ENCODE results near the gene MMP13. TPM values are rescaled to one million over a fixed set of nuclear protein-coding genes. Genes with fewer than 3 reads are reported as not detected.
"Not testable (repeated sequence)": the region's sequence is repeated elsewhere in the genome, so short reads cannot be mapped to it uniquely, and the experiment has no call there.

MMP13 gene
- total and polyA plus RNA-seq, 4 donors: 0.08 to 1.7 (median 1.5) TPM; not detected in 1

- Histone ChIP-seq H3K4me3 (ENCODE audit: low read depth, low read length) (no peak overlapping the region), H3K36me3 (ENCODE audit: control insufficient read depth, insufficient read depth, low read length) (no peaks in the 10 kb centered on the region), H3K4me1 (ENCODE audit: control insufficient read depth, insufficient read depth, low read length) (no peaks in the 10 kb centered on the region), H3K9me3 (ENCODE audit: control insufficient read depth, insufficient read depth, low read length) (no peaks in the 10 kb centered on the region), H3K27me3 (ENCODE audit: control insufficient read depth, insufficient read depth, low read length) (no peaks in the 10 kb centered on the region), H3K27ac (ENCODE audit: low read depth, low read length) (no peak overlapping the region)
- no peak for DNase-seq (ENCODE audit: low read depth in 4 of 6, low spot score in 6 of 6)
- no CpG with 5 or more reads among the region's 5 CpGs for WGBS (ENCODE audit: insufficient coverage)
These were observed 19.2 kb upstream of the MMP13 start for GRCh38 chr11:102974552-102975280.

GRCh38 chr11:102973698-102974097 lies 18.2 kb upstream of the MMP13 start:
- H3K4me3 ChIP-seq (ENCODE audit: low read depth, low read length); H3K27me3 ChIP-seq (ENCODE audit: control insufficient read depth, insufficient read depth, low read length); H3K36me3 ChIP-seq (ENCODE audit: control insufficient read depth, insufficient read depth, low read length); H3K9me3 ChIP-seq (ENCODE audit: control insufficient read depth, insufficient read depth, low read length); H3K4me1 ChIP-seq (ENCODE audit: control insufficient read depth, insufficient read depth, low read length); H3K27ac ChIP-seq (ENCODE audit: low read depth, low read length); DNase-seq (ENCODE audit: low read depth in 4 of 6, low spot score in 6 of 6): not testable (repeated sequence)
- WGBS (ENCODE audit: insufficient coverage): no CpG with 5 or more reads among the region's 2 CpGs

GRCh38 chr11:102972853-102973252 lies 17.3 kb upstream of the MMP13 start:
- Histone ChIP-seq H3K27ac (ENCODE audit: low read depth, low read length) (no peak overlapping the region), H3K36me3 (ENCODE audit: control insufficient read depth, insufficient read depth, low read length) (no peaks in the 10 kb centered on the region), H3K9me3 (ENCODE audit: control insufficient read depth, insufficient read depth, low read length) (no peaks in the 10 kb centered on the region), H3K4me1 (ENCODE audit: control insufficient read depth, insufficient read depth, low read length) (no peaks in the 10 kb centered on the region), H3K4me3 (ENCODE audit: low read depth, low read length) (no peak overlapping the region), H3K27me3 (ENCODE audit: control insufficient read depth, insufficient read depth, low read length) (no peaks in the 10 kb centered on the region)
- DNase-seq (ENCODE audit: low read depth in 4 of 6, low spot score in 6 of 6): no peak
- no CpG with 5 or more reads among the region's 1 CpG for WGBS (ENCODE audit: insufficient coverage)

GRCh38 chr11:102971766-102972165 lies 16.2 kb upstream of the MMP13 start:
- H3K4me3 ChIP-seq (ENCODE audit: low read depth, low read length): no peak overlapping the region
- no peak for DNase-seq (ENCODE audit: low read depth in 4 of 6, low spot score in 6 of 6)
- no peaks in the 10 kb centered on the region for H3K27me3 ChIP-seq (ENCODE audit: control insufficient read depth, insufficient read depth, low read length)
- H3K4me1 ChIP-seq (ENCODE audit: control insufficient read depth, insufficient read depth, low read length): no peaks in the 10 kb centered on the region
- no peak overlapping the region for H3K27ac ChIP-seq (ENCODE audit: low read depth, low read length)
- no peaks in the 10 kb centered on the region for H3K36me3 ChIP-seq (ENCODE audit: control insufficient read depth, insufficient read depth, low read length)
- no peaks in the 10 kb centered on the region for H3K9me3 ChIP-seq (ENCODE audit: control insufficient read depth, insufficient read depth, low read length)

GRCh38 chr11:102967497-102967896 lies 12.0 kb upstream of the MMP13 start:
- no peaks in the 10 kb centered on the region for H3K9me3 ChIP-seq (ENCODE audit: control insufficient read depth, insufficient read depth, low read length)
- H3K4me1 ChIP-seq (ENCODE audit: control insufficient read depth, insufficient read depth, low read length): no peaks in the 10 kb centered on the region
- H3K36me3 ChIP-seq (ENCODE audit: control insufficient read depth, insufficient read depth, low read length): no peaks in the 10 kb centered on the region
- no CpG with 5 or more reads among the region's 1 CpG for WGBS (ENCODE audit: insufficient coverage)
- H3K4me3 ChIP-seq (ENCODE audit: low read depth, low read length): no peak overlapping the region
- H3K27ac ChIP-seq (ENCODE audit: low read depth, low read length): no peak overlapping the region
- no peaks in the 10 kb centered on the region for H3K27me3 ChIP-seq (ENCODE audit: control insufficient read depth, insufficient read depth, low read length)
- no peak for DNase-seq (ENCODE audit: low read depth in 4 of 6, low spot score in 6 of 6)

GRCh38 chr11:102966011-102966410 lies 10.5 kb upstream of the MMP13 start:
- H3K36me3 ChIP-seq (ENCODE audit: control insufficient read depth, insufficient read depth, low read length): no peaks in the 10 kb centered on the region
- H3K27me3 ChIP-seq (ENCODE audit: control insufficient read depth, insufficient read depth, low read length): no peaks in the 10 kb centered on the region
- no peaks in the 10 kb centered on the region for H3K9me3 ChIP-seq (ENCODE audit: control insufficient read depth, insufficient read depth, low read length)
- H3K4me3 ChIP-seq (ENCODE audit: low read depth, low read length): no peak overlapping the region
- DNase-seq (ENCODE audit: low read depth in 4 of 6, low spot score in 6 of 6): no peak
- H3K4me1 ChIP-seq (ENCODE audit: control insufficient read depth, insufficient read depth, low read length): no peaks in the 10 kb centered on the region
- no peak overlapping the region for H3K27ac ChIP-seq (ENCODE audit: low read depth, low read length)

GRCh38 chr11:102964867-102965266 lies 9.3 kb upstream of the MMP13 start:
- Histone ChIP-seq H3K9me3 (ENCODE audit: control insufficient read depth, insufficient read depth, low read length) (no peaks in the 10 kb centered on the region), H3K4me3 (ENCODE audit: low read depth, low read length) (no peak overlapping the region), H3K36me3 (ENCODE audit: control insufficient read depth, insufficient read depth, low read length) (no peaks in the 10 kb centered on the region), H3K27ac (ENCODE audit: low read depth, low read length) (no peak overlapping the region), H3K27me3 (ENCODE audit: control insufficient read depth, insufficient read depth, low read length) (no peaks in the 10 kb centered on the region), H3K4me1 (ENCODE audit: control insufficient read depth, insufficient read depth, low read length) (no peaks in the 10 kb centered on the region)
- 90% methylated on average over 5 of the region's 14 CpGs for WGBS (ENCODE audit: insufficient coverage)
- no peak for DNase-seq (ENCODE audit: low read depth in 4 of 6, low spot score in 6 of 6)

- DNase-seq (ENCODE audit: low read depth in 4 of 6, low spot score in 6 of 6): no peak
- 88% methylated on average over 1 of the region's 2 CpGs for WGBS (ENCODE audit: insufficient coverage)
- H3K4me3 ChIP-seq (ENCODE audit: low read depth, low read length): no peak overlapping the region
- H3K36me3 ChIP-seq (ENCODE audit: control insufficient read depth, insufficient read depth, low read length): no peaks in the 10 kb centered on the region
- H3K4me1 ChIP-seq (ENCODE audit: control insufficient read depth, insufficient read depth, low read length): no peaks in the 10 kb centered on the region
- no peaks in the 10 kb centered on the region for H3K27me3 ChIP-seq (ENCODE audit: control insufficient read depth, insufficient read depth, low read length)
- no peak overlapping the region for H3K27ac ChIP-seq (ENCODE audit: low read depth, low read length)
- no peaks in the 10 kb centered on the region for H3K9me3 ChIP-seq (ENCODE audit: control insufficient read depth, insufficient read depth, low read length)
These were observed 2.4 kb upstream of the MMP13 start for GRCh38 chr11:102957953-102958352.

- no peak overlapping the region for H3K27ac ChIP-seq (ENCODE audit: low read depth, low read length)
- no peaks in the 10 kb centered on the region for H3K27me3 ChIP-seq (ENCODE audit: control insufficient read depth, insufficient read depth, low read length)
- no peaks in the 10 kb centered on the region for H3K36me3 ChIP-seq (ENCODE audit: control insufficient read depth, insufficient read depth, low read length)
- DNase-seq (ENCODE audit: low read depth in 4 of 6, low spot score in 6 of 6): peak in 1 of 6 donors; percentile 5
- no CpG with 5 or more reads among the region's 2 CpGs for WGBS (ENCODE audit: insufficient coverage)
- no peaks in the 10 kb centered on the region for H3K4me1 ChIP-seq (ENCODE audit: control insufficient read depth, insufficient read depth, low read length)
- no peak overlapping the region for H3K4me3 ChIP-seq (ENCODE audit: low read depth, low read length)
- no peaks in the 10 kb centered on the region for H3K9me3 ChIP-seq (ENCODE audit: control insufficient read depth, insufficient read depth, low read length)
These were observed 4.9 kb downstream of the MMP13 start for GRCh38 chr11:102950622-102951081.

- no peaks in the 10 kb centered on the region for H3K27me3 ChIP-seq (ENCODE audit: control insufficient read depth, insufficient read depth, low read length)
- DNase-seq (ENCODE audit: low read depth in 4 of 6, low spot score in 6 of 6): no peak
- H3K4me3 ChIP-seq (ENCODE audit: low read depth, low read length): no peak overlapping the region
- H3K36me3 ChIP-seq (ENCODE audit: control insufficient read depth, insufficient read depth, low read length): no peaks in the 10 kb centered on the region
- no peaks in the 10 kb centered on the region for H3K4me1 ChIP-seq (ENCODE audit: control insufficient read depth, insufficient read depth, low read length)
- no peaks in the 10 kb centered on the region for H3K9me3 ChIP-seq (ENCODE audit: control insufficient read depth, insufficient read depth, low read length)
- 78% methylated on average over 3 of the region's 3 CpGs for WGBS (ENCODE audit: insufficient coverage)
- no peak overlapping the region for H3K27ac ChIP-seq (ENCODE audit: low read depth, low read length)
These were observed 9.3 kb downstream of the MMP13 start for GRCh38 chr11:102946237-102946636.

All from spinal cord (tissue), 10 donors.